IPS DF 19.7 (cell line): Measurements from ENCODE around the gene PAFAH1B2.

ENCODE experiments used
- DNase-seq: peaks from one replicate; pipeline ENCODE4 v3.0.0-alpha.2; 2013; ENCODE audit warnings: low read depth, low spot score

Gene PAFAH1B2

DNA sequence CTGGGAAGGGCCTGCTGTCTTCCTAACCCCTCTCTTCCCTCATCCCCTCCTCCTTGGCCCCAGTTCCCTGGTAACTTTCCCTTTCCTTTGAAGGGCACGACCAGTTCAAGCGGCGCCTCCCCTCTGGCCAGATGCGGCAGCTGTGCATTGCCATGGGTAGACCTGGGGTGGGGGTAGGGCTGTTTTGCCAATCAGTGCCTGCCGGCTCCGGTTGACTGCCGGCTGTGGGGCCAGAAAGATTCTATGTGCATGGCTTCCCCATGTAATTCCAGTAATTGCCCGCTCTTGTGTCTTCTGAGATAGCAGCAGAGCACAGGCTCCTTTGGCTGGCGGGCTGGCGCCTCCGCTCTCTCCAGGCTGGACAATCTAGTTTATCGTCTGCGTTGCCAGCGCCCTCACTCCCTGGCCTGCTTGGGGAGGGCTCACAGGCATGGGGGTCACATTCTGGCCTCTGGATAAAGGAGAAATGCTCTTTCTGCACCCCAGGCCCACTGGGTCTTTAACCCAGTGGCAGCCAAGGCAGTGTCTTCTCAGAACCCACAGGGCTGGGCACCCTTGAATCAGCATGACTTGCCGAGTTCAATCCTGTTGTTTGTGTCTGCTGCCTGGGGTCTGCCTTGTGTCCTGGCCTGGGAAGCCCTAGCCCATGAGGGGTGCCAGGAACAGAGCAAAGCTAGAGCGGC is 43.9 kb downstream of the PAFAH1B2 start:
- no peak for DNase-seq

DNA sequence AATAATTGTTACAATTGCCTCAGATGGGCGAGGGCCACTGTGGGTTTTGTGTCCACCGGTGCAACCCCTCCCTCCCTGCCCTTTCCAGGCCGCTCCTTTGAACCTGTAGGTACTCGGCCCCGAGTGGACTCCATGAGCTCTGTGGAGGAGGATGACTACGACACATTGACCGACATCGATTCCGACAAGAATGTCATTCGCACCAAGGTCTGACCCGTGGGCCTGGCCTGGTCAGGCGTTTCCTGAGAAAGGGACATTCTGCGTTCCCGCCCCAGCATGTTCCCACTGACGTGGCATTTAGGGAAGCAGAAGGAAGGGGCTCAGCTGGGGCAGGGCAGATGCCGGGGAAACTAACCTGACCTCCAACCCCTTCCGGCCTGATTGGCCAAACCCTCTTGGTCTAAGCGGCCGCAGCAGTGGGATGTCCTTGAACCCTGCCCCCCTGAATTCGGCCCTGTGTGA is 44.6 kb downstream of the PAFAH1B2 start:
- DNase-seq, result no peak

DNA sequence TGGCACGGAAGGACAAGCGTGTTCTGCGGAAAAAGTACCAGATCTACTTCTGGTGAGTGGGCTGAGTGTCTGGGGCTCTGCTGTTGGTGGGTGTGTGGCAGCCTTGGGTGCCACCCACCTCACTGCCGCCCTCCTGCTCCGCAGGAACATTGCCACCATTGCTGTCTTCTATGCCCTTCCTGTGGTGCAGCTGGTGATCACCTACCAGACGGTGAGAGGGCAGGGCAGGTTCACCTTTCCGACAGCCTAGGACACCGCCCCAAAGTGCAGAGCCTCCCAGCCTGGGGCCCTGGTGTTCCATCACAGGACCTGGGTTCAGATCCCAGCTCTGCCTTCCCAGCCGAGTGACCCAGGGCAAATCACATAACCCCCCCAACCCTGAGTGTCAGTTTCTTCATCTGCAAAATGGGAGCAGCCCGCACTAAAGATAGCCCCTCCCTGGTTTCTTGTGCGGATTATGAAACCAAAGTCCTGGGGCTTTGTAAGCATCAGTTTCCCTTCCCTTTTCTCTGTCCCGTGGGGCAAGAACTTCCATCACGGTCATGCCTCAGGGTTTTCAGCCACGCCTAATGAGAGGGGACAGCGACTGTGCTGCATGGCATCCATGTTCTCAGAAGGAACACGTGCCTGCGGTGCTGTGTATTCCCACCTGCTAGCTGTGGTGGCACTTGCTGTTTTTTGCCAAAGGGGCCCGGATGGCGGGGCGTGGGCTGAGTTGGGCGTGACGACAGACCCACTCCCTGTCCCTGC is 45.3 kb downstream of the PAFAH1B2 start:
- DNase-seq, result no peak

DNA sequence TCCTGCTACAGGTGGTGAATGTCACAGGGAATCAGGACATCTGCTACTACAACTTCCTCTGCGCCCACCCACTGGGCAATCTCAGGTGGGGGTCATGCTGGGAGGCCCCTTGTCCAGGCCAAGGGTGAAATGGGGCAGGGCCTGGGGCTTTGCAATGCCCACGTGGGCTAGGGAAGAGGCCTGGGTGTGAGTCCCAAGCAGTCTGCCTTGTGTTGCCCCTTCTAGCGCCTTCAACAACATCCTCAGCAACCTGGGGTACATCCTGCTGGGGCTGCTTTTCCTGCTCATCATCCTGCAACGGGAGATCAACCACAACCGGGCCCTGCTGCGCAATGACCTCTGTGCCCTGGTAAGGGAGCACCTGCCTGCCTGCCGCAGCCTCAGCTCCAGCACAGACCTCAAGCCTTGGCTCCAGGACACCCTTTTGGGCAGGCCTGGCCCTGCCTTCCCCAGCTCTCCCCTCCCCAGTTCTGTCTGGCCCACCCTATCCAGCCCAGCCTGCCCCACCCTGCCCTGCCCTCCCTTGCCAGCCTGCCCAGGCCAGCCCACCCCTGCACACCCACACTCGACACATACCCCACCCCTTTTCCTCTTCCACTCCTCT is 46.0 kb downstream of the PAFAH1B2 start:
- DNase-seq, result no peak

DNA sequence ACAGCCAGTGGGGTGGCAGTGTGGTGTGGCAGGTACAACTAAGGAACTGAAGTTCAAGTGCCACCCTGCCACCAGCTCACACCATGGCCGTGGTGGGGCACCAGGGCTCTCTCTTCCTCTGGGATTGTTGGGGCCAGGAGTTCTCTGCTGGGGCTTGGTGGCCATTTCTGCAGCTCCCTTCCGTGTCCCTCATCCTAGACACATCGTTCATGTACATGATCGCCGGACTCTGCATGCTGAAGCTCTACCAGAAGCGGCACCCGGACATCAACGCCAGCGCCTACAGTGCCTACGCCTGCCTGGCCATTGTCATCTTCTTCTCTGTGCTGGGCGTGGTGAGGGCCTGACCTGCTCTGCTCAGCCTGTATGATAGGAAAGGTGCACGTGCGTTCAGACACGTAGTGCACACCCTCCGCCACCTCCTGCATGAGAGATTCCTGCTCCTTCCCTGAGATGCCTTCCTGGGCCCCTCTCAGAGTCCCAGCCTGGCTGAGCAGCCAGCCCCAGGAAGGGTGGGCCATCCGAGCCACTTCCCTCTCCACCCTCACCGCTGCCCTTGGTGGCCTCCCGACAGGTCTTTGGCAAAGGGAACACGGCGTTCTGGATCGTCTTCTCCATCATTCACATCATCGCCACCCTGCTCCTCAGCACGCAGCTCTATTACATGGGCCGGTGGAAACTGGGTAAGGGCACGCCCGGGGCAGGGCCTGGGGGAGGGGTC is 47.8 kb downstream of the PAFAH1B2 start:
- DNase-seq, result no peak

DNA sequence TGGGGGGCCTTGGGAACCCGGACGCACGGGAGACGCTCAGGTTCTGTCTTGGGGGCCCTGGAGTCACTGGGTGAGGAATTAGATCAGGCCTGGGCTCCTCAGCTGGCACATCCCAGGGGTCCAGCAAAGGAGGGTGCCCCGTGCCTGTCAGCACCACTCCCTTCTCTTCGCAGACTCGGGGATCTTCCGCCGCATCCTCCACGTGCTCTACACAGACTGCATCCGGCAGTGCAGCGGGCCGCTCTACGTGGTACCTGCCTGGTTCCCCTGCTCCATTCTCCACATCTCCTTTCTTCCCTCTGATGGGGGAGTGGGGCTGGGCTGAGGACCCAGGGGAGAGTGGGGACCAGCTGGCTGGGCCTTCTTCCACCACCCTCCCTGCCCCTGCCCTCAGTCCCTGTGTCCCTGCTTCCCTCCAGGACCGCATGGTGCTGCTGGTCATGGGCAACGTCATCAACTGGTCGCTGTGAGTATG is 48.4 kb downstream of the PAFAH1B2 start:
- no peak for DNase-seq

DNA sequence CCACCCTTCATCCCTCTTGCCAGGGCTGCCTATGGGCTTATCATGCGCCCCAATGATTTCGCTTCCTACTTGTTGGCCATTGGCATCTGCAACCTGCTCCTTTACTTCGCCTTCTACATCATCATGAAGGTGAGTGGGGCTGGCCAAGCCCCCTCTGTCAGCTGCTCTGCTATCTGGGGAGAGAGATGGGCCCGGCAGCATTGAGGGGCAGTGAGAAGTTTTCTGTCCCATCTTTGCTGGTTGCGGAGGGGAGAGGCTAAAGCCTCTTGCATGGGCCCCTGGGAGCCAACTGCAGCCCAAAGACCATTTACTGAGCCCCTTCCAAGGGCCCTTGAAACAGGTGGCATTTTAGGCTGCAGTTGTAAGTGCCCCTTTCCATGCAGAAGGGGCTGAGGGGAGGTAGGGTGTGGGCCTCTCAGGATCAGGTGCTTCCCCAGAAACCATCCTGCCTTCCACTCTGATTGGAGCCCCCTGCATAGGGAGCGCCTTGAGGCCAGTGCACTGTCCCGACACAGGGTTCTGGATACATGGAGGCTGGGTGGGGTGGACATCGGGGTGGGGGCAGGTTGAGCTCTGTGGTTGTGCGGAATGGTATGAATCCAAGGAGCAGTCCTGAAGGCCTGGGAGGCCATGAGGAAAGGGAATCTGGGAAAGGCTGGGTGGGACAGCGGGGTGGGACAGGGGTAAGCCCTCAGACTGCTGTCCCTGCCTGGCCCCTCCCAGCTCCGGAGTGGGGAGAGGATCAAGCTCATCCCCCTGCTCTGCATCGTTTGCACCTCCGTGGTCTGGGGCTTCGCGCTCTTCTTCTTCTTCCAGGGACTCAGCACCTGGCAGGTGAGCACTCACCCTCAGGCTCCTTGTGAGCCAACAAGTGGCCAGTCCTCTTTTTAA is 49.3 kb downstream of the PAFAH1B2 start:
- DNase-seq, result no peak

DNA sequence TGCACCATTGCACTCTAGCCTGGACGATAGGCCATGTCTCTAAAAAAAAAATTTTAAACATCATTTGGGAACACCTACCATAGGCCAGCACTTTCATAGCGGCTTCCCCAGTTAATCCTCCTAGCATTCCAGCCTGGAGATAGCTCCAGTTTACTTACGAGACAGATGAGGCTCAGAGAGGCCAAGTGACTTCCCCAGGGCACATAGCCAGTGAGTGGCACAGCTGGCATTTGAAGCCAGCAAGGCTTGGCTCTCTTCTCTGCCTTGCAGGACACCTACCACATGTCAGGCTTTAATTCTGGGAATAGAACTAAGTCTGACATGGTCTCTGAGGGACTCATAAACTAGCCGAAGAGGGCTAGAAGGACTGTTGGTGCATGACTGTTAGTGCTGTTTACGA is 50.2 kb downstream of the PAFAH1B2 start:
- DNase-seq, result no peak

DNA sequence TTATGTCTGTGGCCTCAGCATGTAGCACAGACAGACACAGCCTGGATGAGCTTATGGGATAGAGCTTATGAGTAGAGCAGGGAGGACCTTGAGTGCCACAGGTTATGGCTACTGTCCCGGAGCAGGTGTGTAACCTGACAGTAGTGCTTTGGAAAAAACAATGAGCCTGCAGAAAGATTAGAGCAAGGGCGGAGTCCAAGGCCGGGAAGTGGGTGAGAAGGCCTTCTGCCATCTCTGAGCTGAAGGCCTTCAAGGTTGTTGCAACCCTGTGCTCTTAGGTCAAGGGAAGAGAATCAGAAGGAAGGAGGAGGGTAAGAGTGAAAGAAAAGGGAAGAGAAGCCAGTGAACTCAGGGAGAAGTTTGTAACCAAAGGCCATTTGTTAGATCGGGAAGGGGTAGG is 51.2 kb downstream of the PAFAH1B2 start:
- DNase-seq, result no peak

DNA sequence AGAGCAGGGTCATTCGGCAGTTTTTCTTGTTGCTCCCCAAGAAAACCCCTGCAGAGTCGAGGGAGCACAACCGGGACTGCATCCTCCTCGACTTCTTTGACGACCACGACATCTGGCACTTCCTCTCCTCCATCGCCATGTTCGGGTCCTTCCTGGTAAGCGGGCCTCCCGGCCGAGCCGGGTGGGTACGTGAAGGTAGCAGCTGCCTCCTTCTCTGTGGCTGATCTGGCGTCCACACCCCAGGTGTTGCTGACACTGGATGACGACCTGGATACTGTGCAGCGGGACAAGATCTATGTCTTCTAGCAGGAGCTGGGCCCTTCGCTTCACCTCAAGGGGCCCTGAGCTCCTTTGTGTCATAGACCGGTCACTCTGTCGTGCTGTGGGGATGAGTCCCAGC is 51.7 kb downstream of the PAFAH1B2 start:
- no peak for DNase-seq

DNA sequence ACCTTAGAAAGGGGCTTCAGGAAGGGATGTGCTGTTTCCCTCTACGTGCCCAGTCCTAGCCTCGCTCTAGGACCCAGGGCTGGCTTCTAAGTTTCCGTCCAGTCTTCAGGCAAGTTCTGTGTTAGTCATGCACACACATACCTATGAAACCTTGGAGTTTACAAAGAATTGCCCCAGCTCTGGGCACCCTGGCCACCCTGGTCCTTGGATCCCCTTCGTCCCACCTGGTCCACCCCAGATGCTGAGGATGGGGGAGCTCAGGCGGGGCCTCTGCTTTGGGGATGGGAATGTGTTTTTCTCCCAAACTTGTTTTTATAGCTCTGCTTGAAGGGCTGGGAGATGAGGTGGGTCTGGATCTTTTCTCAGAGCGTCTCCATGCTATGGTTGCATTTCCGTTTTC is 52.9 kb downstream of the PAFAH1B2 start:
- no peak for DNase-seq

DNA sequence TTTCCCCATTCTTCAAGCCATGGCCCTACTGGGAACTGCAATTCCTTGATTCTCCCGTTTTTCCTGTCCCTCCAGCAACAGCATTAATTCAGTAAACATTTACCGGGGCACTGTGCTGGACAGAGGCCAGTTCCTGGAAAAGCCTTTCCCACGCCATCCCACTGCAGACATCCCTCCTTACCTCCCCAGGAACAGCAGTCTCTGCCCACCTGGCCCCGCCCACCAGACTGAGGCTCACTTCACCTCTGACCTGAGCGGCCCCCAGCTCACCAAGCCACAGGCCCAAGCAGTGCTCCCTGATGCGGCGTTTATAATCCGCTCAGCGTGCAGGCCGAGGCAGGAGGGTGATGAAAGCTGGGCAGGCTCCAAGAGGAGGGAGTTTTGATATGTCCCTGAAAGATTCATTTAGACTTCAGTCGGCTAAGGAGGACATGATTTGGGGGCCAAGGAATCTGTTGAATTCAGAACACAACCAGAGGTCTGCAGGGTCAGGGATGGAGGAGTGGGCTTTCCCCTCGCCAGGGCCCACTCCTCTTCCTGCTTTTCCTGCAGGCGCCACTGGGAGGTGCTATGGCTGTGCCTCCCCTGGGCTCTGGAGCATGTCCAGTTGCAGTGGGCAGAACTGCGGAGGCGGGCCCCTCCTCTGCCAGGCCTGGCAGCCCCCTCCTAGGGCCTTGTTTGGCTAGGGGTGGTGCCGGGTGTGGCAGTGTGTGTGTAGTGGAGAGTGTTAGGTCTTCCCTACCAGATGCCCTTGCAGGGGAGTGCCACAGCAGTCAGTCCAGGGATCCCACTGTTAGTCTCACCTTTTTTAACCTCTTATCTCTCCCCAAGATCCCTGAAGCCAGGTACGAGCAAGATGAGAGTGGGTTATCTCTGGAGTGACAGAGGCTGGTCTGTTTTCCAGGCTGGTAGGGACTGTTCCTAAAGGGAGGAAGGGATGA is 53.7 kb downstream of the PAFAH1B2 start:
- DNase-seq, result peak; percentile 35

DNA sequence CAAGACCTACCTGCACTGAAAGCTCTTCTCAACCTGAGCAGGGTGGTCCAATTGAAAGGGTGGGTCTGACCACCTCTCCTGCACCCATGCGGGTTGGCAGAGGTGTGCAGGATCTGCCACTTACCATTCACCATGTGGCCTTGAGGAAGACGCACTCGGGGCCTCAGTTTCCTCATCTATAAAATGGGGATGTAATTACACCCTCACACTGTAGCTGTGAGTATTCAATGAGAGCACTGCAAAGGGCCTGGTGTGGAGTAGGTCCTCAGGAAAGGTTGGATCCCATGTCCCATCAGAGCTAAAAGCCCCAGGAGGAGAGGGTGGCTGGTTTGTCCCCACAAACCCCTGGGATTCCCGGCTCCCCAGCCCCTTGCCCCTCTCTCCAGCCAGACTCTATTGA is 54.5 kb downstream of the PAFAH1B2 start:
- no peak for DNase-seq

DNA sequence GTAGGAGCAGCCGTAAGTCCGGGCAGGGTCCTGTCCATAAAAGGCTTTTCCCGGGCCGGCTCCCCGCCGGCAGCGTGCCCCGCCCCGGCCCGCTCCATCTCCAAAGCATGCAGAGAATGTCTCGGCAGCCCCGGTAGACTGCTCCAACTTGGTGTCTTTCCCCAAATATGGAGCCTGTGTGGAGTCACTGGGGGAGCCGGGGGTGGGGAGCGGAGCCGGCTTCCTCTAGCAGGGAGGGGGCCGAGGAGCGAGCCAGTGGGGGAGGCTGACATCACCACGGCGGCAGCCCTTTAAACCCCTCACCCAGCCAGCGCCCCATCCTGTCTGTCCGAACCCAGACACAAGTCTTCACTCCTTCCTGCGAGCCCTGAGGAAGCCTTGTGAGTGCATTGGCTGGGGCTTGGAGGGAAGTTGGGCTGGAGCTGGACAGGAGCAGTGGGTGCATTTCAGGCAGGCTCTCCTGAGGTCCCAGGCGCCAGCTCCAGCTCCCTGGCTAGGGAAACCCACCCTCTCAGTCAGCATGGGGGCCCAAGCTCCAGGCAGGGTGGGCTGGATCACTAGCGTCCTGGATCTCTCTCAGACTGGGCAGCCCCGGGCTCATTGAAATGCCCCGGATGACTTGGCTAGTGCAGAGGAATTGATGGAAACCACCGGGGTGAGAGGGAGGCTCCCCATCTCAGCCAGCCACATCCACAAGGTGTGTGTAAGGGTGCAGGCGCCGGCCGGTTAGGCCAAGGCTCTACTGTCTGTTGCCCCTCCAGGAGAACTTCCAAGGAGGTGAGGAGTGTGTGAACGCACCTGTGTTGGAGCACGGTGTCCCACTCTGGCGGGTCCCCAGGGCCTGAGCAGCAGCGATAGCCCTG is 55.2 kb downstream of the PAFAH1B2 start, which contains the start of gene TAGLN:
TAGLN (plus strand) TSS at position 318 of the 863 bp plus-strand sequence. CDS start 3,644 bp downstream, outside the sequence.
- DNase-seq, result peak; percentile 85

DNA sequence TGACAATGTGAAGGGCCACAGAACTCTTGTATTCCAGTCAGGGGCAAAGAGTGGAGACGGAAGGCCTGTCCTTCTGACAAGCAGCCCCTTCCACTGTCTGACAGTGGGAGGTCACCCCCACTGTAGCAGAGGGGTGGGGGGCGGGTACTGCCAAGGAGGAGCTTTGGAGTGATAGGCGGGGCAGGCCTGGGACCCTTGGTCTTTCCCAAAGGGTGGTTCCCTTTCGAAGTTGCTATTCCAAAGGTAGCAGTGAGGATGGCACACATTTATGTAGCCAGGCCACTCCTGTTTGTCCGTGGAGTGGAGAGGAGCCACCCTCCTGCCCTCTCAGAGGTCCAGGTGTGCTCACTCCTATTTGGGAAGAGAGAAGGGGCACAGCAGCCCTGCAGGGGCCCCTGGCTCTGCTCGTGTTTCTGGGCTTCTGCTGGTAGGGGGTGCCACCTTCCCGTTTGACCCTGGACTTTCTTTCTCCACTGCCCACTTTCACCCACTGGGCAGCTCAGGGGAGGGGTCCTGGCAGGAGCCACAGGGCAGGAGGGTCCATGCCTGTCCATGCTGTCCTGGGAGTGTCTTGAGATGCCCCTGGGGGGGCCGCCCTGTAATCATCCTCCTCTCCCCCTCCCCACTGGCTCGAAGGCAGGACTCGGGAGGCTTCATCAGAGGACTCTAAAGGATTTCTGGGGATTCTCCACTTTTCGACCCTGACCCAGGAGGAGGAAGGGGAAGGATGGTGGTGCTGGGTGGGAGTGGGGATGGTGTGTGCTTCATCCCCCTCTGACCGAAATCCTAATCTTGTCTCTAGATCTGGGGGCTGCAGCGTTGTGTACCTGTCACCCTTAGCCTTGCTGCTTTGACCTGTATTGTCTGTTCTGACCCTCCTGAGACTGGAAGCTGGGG is 56.1 kb downstream of the PAFAH1B2 start:
- DNase-seq, result no peak

DNA sequence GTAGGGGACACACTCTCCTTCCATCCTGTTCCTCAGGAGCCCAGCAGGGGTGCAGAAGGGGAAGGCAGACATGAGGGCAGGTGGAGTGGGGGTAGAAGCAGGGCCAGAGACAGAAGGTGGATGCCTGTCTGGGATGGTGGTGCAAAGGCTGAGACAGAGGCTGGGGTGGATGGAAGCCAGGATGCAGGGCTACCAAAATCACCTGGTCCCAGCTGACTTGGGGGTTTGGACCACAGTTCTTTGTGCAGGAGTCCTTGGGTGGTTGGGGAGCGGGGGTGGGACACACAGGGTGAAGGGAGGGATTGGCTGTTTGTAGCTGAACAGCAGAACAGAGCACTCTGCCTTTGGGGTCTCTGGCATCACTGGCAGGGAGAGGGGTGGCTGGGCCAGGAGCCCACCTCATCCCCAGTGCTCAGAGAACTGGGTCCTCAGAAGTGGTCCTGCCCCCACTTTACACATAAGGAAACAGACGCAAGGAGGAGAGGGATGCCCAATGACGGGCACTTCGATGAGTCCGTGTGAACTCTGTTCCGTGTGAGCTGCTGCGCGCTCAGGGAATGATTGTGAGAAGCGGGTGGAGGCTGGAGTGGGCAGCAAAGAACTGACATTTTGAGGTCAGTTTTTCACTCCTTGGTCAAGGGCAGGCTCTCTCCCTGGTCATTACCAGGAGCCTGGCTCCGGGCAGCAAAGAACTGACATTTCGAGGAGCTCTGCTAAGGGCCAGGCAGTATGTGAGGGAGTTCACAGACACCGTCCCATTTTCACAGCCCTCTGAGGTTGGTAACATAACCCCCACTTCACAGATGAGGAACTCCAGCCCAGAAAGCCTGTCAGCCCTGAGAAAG is 56.9 kb downstream of the PAFAH1B2 start:
- DNase-seq, result no peak
